NCI-H1436 treated with DMSO at 0.1 percent for 48 hours (cell line): ENCODE measurements around the gene ACTL8.

Experiments
- DNase-seq: peaks from one replicate; lab custom pipeline; 2025; lab: John Stamatoyannopoulos, UW

Gene ACTL8

GRCh38 chr1:17772615-17773212, 17.6 kb downstream of the ACTL8 start:
- DNase-seq = no peak

GRCh38 chr1:17773591-17774326, 18.6 kb downstream of the ACTL8 start:
- DNase-seq = no peak

GRCh38 chr1:17774452-17774851, 19.3 kb downstream of the ACTL8 start:
- no peak for DNase-seq

GRCh38 chr1:17775796-17776195, 20.7 kb downstream of the ACTL8 start:
- no peak for DNase-seq

GRCh38 chr1:17776426-17776825, 21.3 kb downstream of the ACTL8 start:
- DNase-seq = no peak

GRCh38 chr1:17777330-17777729, 22.2 kb downstream of the ACTL8 start:
- no peak for DNase-seq

- no peak for DNase-seq
Measured at GRCh38 chr1:17777818-17778217, 22.7 kb downstream of the ACTL8 start.

- DNase-seq = no peak
Measured at GRCh38 chr1:17780916-17781315, 25.8 kb downstream of the ACTL8 start.

GRCh38 chr1:17789926-17790325, 34.8 kb downstream of the ACTL8 start:
- DNase-seq = no peak

GRCh38 chr1:17790383-17791054, 35.4 kb downstream of the ACTL8 start:
- DNase-seq = no peak

- DNase-seq = no peak
Measured at GRCh38 chr1:17791055-17791390, 35.9 kb downstream of the ACTL8 start.

- DNase-seq = no peak
Measured at GRCh38 chr1:17791480-17791879, 36.3 kb downstream of the ACTL8 start.

- DNase-seq = no peak
Measured at GRCh38 chr1:17792421-17792820, 37.3 kb downstream of the ACTL8 start.

- DNase-seq = no peak
Measured at GRCh38 chr1:17795081-17795809, 40.1 kb downstream of the ACTL8 start.

GRCh38 chr1:17795836-17796645, 40.9 kb downstream of the ACTL8 start:
- peak; percentile 12 for DNase-seq

GRCh38 chr1:17797478-17797877, 42.3 kb downstream of the ACTL8 start:
- DNase-seq = no peak

GRCh38 chr1:17798011-17798410, 42.9 kb downstream of the ACTL8 start:
- DNase-seq = no peak

GRCh38 chr1:17798799-17799382, 43.8 kb downstream of the ACTL8 start:
- no peak for DNase-seq

- no peak for DNase-seq
Measured at GRCh38 chr1:17799642-17800041, 44.5 kb downstream of the ACTL8 start.

GRCh38 chr1:17802164-17802563, 47.0 kb downstream of the ACTL8 start:
- DNase-seq = no peak

GRCh38 chr1:17802945-17803344, 47.8 kb downstream of the ACTL8 start:
- DNase-seq = no peak
